Measurements from ENCODE around the gene CPT1B. TPM values are rescaled to one million over a fixed set of nuclear protein-coding genes. Genes with fewer than 3 reads are reported as not detected.

The CPT1B gene
- total RNA-seq, 1 donor from 2014 or later, result 2.1 TPM

- Histone ChIP-seq H3K4me3 (ENCODE audit: low read depth, low read length) (no peak overlapping the region), H3K27me3 (ENCODE audit: control insufficient read depth, insufficient read depth, low read length) (peaks cover 87% of the 10 kb centered on the region), H3K36me3 (ENCODE audit: control insufficient read depth, insufficient read depth, low read length) (no peaks in the 10 kb centered on the region)
- TF ChIP-seq CTCF (IDR thresholded peaks at IDR 0.05; ENCODE audit: insufficient read depth, low read length, poor library complexity, severe bottlenecking), result no peak
- no peak for DNase-seq (ENCODE audit: low read depth)
Observed at GRCh38 chr22:50606165-50606945, 28.1 kb upstream of the CPT1B start.

GRCh38 chr22:50605613-50606074, 27.4 kb upstream of the CPT1B start:
- Histone ChIP-seq H3K36me3 (ENCODE audit: control insufficient read depth, insufficient read depth, low read length) (no peaks in the 10 kb centered on the region), H3K4me3 (ENCODE audit: low read depth, low read length) (no peak overlapping the region), H3K27me3 (ENCODE audit: control insufficient read depth, insufficient read depth, low read length) (peaks cover 89% of the 10 kb centered on the region)
- no peak for TF ChIP-seq CTCF (IDR thresholded peaks at IDR 0.05; ENCODE audit: insufficient read depth, low read length, poor library complexity, severe bottlenecking)
- DNase-seq (ENCODE audit: low read depth), result no peak

GRCh38 chr22:50605002-50605612, 26.9 kb upstream of the CPT1B start:
- TF ChIP-seq CTCF (IDR thresholded peaks at IDR 0.05; ENCODE audit: insufficient read depth, low read length, poor library complexity, severe bottlenecking), result no peak
- Histone ChIP-seq H3K27me3 (ENCODE audit: control insufficient read depth, insufficient read depth, low read length) (peaks cover 85% of the 10 kb centered on the region), H3K36me3 (ENCODE audit: control insufficient read depth, insufficient read depth, low read length) (no peaks in the 10 kb centered on the region)

GRCh38 chr22:50604256-50605001, 26.2 kb upstream of the CPT1B start:
- TF ChIP-seq CTCF (IDR thresholded peaks at IDR 0.05; ENCODE audit: insufficient read depth, low read length, poor library complexity, severe bottlenecking), result no peak
- no peaks in the 10 kb centered on the region for H3K36me3 ChIP-seq (ENCODE audit: control insufficient read depth, insufficient read depth, low read length)
- DNase-seq (ENCODE audit: low read depth), result no peak
- peaks cover 86% of the 10 kb centered on the region for H3K27me3 ChIP-seq (ENCODE audit: control insufficient read depth, insufficient read depth, low read length)
- no peak overlapping the region for H3K4me3 ChIP-seq (ENCODE audit: low read depth, low read length)

More at GRCh38 chr22:50605002-50605612, 26.9 kb upstream of the CPT1B start:
- no peak for DNase-seq (ENCODE audit: low read depth)
- H3K4me3 ChIP-seq (ENCODE audit: low read depth, low read length), result no peak overlapping the region

GRCh38 chr22:50603511-50604255, 25.5 kb upstream of the CPT1B start:
- no peak for TF ChIP-seq CTCF (IDR thresholded peaks at IDR 0.05; ENCODE audit: insufficient read depth, low read length, poor library complexity, severe bottlenecking)
- no peak for DNase-seq (ENCODE audit: low read depth)
- H3K36me3 ChIP-seq (ENCODE audit: control insufficient read depth, insufficient read depth, low read length), result no peaks in the 10 kb centered on the region
- H3K4me3 ChIP-seq (ENCODE audit: low read depth, low read length), result no peak overlapping the region
- H3K27me3 ChIP-seq (ENCODE audit: control insufficient read depth, insufficient read depth, low read length), result peaks cover 82% of the 10 kb centered on the region

Data from kidney epithelial cell (primary cell).